K562 (cell line): ENCODE results near the gene ATRN. TPM values are rescaled to one million over a fixed set of nuclear protein-coding genes. Genes with fewer than 3 reads are reported as not detected.

ENCODE experiments used
- ATAC-seq: fragments of 200-7000 bp; cut with Tn5 transposase; 3 replicates; pipeline ENCODE4 v1.9.1; 2020; ENCODE audit warnings: moderate library complexity
- BruUV-seq: library from RNA; stranded (reverse); fragments of 400-500 nt; replicated peaks from 2 replicates; lab custom pipeline; 2021; lab: Mats Ljungman, UMichigan
- CTCF ChIA-PET: fragments of 300-600 bp; formaldehyde crosslinking; extraction: SDS; loops from one replicate; lab custom pipeline; 2021; ENCODE audit warnings: low intra/inter-chr PET ratio; lab: Yijun Ruan, JAX
- POLR2A ChIA-PET: fragments of 300-600, 350-650 bp; sonication (Branson Sonifier 250); formaldehyde crosslinking; extraction: SDS; loops from one replicate; lab custom pipeline; 2021; ENCODE audit warnings: antibody characterized with exemption, inconsistent platforms; lab: Yijun Ruan, JAX
- DNase-seq, 4 experiments: peaks; one replicate each; pipeline versions ENCODE4 v3.0.0 to v3.0.0-alpha.2; 2011 to 2018; ENCODE audit warnings: low spot score in 3 of 4, mixed read lengths in 3 of 4; ENCODE audit errors: extremely low read depth in 1 of 4
- FAIRE-seq: peaks from 2 replicates; lab custom pipeline; 2011; peaks lifted over from hg19 to GRCh38; lab: Jason Lieb, UNC
- H2AFZ ChIP-seq: 2 replicates; pipeline ENCODE4 v1.6.0; 2011; ENCODE audit warnings: low read depth, low read length, control low read depth, inconsistent platforms
- H3K27ac ChIP-seq: fragments of 200-600 bp; 3 replicates; pipeline ENCODE4 v1.8.0; 2011; ENCODE audit warnings: low read depth, mild to moderate bottlenecking, control low read depth, inconsistent platforms, low read length, moderate library complexity, mixed read lengths; ENCODE audit errors: extremely low read depth
- H3K27me3 ChIP-seq, 2 experiments: fragments of 300-600 bp in 1 of 2; 2 replicates in 1 of 2; 3 replicates in 1 of 2; pipeline versions ENCODE4 v1.6.0 to v1.8.0; 2011; ENCODE audit warnings: inconsistent platforms in 2 of 2, low read length in 2 of 2, mild to moderate bottlenecking in 1 of 2, mixed read lengths in 1 of 2, moderate library complexity in 1 of 2; ENCODE audit not compliant: control insufficient read depth in 2 of 2, insufficient read depth in 2 of 2
- H3K36me3 ChIP-seq: fragments of 300-600 bp; 3 replicates; pipeline ENCODE4 v1.8.0; 2011; ENCODE audit warnings: mild to moderate bottlenecking, low read length, inconsistent platforms; ENCODE audit not compliant: control insufficient read depth, insufficient read depth
- H3K4me1 ChIP-seq, 2 experiments: fragments of 200-600 bp in 1 of 2; replicated peaks in 1 of 2; 2 replicates in 1 of 2; 3 replicates in 1 of 2; pipeline versions ENCODE4 v1.5.1 to v1.8.0; 2011; ENCODE audit warnings: inconsistent platforms in 2 of 2, low read length in 2 of 2, mild to moderate bottlenecking in 1 of 2, mixed read lengths in 1 of 2, moderate library complexity in 1 of 2; ENCODE audit not compliant: control insufficient read depth in 2 of 2, insufficient read depth in 2 of 2
- H3K4me2 ChIP-seq: 2 replicates; pipeline ENCODE4 v1.6.1; 2011; ENCODE audit warnings: low read length, control low read depth, inconsistent platforms, mixed read lengths; ENCODE audit not compliant: insufficient read depth
- H3K4me3 ChIP-seq: fragments of 200-600 bp; sonication (generic), shearing (Covaris generic); 2 replicates; pipeline ENCODE4 v1.5.1; 2016; ENCODE audit warnings: control low read depth, inconsistent platforms
- H3K79me2 ChIP-seq: fragments of 200-600 bp; 3 replicates; pipeline ENCODE4 v1.8.0; 2011; ENCODE audit warnings: low read length, inconsistent platforms; ENCODE audit not compliant: control insufficient read depth, insufficient read depth
- H3K9ac ChIP-seq, 2 experiments: 2 replicates each; pipeline versions ENCODE4 v1.6.0 to v1.6.1; 2011; ENCODE audit warnings: low read depth in 2 of 2, low read length in 2 of 2, control low read depth in 1 of 2, inconsistent platforms in 1 of 2, mild to moderate bottlenecking in 1 of 2, mixed read lengths in 1 of 2; ENCODE audit not compliant: insufficient read depth in 1 of 2
- H3K9me1 ChIP-seq: one replicate; pipeline ENCODE4 v1.6.0; 2011; ENCODE audit warnings: inconsistent platforms, mild to moderate bottlenecking, low read length, moderate library complexity; ENCODE audit not compliant: control insufficient read depth, insufficient read depth
- H3K9me3 ChIP-seq: replicated peaks from 2 replicates; pipeline ENCODE4 v1.5.1; 2011; ENCODE audit warnings: low read depth, low read length, inconsistent platforms; ENCODE audit not compliant: control insufficient read depth, insufficient read depth
- H4K20me1 ChIP-seq: replicated peaks from 2 replicates; pipeline ENCODE4 v1.6.1; 2011; ENCODE audit warnings: low read length, inconsistent platforms, mixed read lengths; ENCODE audit not compliant: control insufficient read depth, insufficient read depth
- ETV5 ChIP-seq: sonication (generic); formaldehyde crosslinking; IDR thresholded peaks from 2 replicates; pipeline ENCODE4 v1.4.0; 2020; ENCODE audit warnings: low read depth, mild to moderate bottlenecking, missing genetic modification reagents
- HOXB6 ChIP-seq: fragments of 250-450 bp; sonication (Bioruptor Pico); IDR thresholded peaks from 2 replicates; pipeline ENCODE4 v1.5.1; 2022; ENCODE audit warnings: mild to moderate bottlenecking, borderline replicate concordance
- NKRF ChIP-seq: fragments of 450-650 bp; IDR thresholded peaks from 2 replicates; pipeline ENCODE4 v1.6.1; 2016; ENCODE audit warnings: borderline replicate concordance
- PBX2 ChIP-seq, 2 experiments: IDR thresholded peaks in 1 of 2; conservative IDR thresholded peaks in 1 of 2; 2 replicates each; pipeline ENCODE4 v1.6.1; 2016; ENCODE audit warnings: low read depth in 2 of 2, mild to moderate bottlenecking in 1 of 2, missing compliant biosample characterization in 1 of 2, missing genetic modification characterization in 1 of 2, moderate library complexity in 1 of 2
- SMAD2 ChIP-seq: fragments of 150-350 bp; IDR thresholded peaks from 2 replicates; pipeline ENCODE4 v1.6.1; 2014; ENCODE audit warnings: low read depth, mild to moderate bottlenecking, low read length
- TGIF2 ChIP-seq: sonication (generic); formaldehyde crosslinking; IDR thresholded peaks from 2 replicates; pipeline ENCODE4 v1.8.1; 2022; ENCODE audit warnings: mild to moderate bottlenecking, missing genetic modification reagents, moderate library complexity
- ZBTB7A ChIP-seq: IDR thresholded peaks from 2 replicates; pipeline ENCODE4 v1.6.1; 2011; ENCODE audit warnings: low read depth, mild to moderate bottlenecking, low read length, moderate library complexity, borderline replicate concordance; ENCODE audit not compliant: control insufficient read depth
- ZHX1 ChIP-seq: fragments of 150-350 bp; conservative IDR thresholded peaks from 2 replicates; pipeline ENCODE4 v1.6.1; 2014; ENCODE audit warnings: low read length
- ZNF121 ChIP-seq: sonication (generic); formaldehyde crosslinking; conservative IDR thresholded peaks from 2 replicates; pipeline ENCODE4 v1.8.0; 2022; ENCODE audit warnings: missing genetic modification reagents
- ZNF449 ChIP-seq: fragments of 250-450 bp; sonication (Bioruptor Pico); IDR thresholded peaks from 2 replicates; pipeline ENCODE4 v1.8.0; 2022; ENCODE audit warnings: moderate library complexity, mild to moderate bottlenecking, inconsistent platforms
- ZNF551 ChIP-seq: fragments of 250-450 bp; sonication (Bioruptor Pico); IDR thresholded peaks from 2 replicates; pipeline ENCODE4 v1.5.0; 2021; ENCODE audit warnings: mild to moderate bottlenecking, moderate library complexity
- WGBS: fragments of 100-300 bp; shearing (Covaris generic); methylation state at CpG from one replicate; pipeline ENCODE4 v1.1.6; 2016; ENCODE audit warnings: low coverage, mixed read lengths; ENCODE audit not compliant: insufficient coverage; ENCODE audit errors: missing lambda C conversion rate; 5-methylcytosine and 5-hydroxymethylcytosine counted together
- in situ Hi-C: fragments of 300-500 bp; cut with MboI; formaldehyde crosslinking; loops from 4 replicates; pipeline ENCODE4 v1.15.0; 2018; ENCODE audit warnings: inconsistent platforms, mixed read lengths
- intact Hi-C: fragments of 100-400 bp; cut with micrococcal nuclease; formaldehyde crosslinking; loops from 2 replicates; pipeline ENCODE4 v1.14.2; 2022
- polyA plus RNA-seq, 8 experiments: library from polyadenylated mRNA; depleted of rRNA in 4 of 8; stranded (reverse) in 5 of 8; unstranded in 3 of 8; fragments of >200 nt; fragmentation: Nextera tagmentation in 2 of 8; fragmentation: Illumina TruSeq in 1 of 8; extraction: Ambion mirVana in 2 of 8; extraction: Trizol in 1 of 8; gene quantifications; 2 replicates each; pipeline versions ENCODE4 v1.2.1 to v1.2.3, GENCODE V29; 2011 to 2014; ENCODE audit warnings: inconsistent platforms in 1 of 8, missing spikeins in 1 of 8
- total RNA-seq, 7 experiments: library from RNA; depleted of rRNA in 6 of 7; stranded (reverse); fragments of >200 nt in 6 of 7; fragmentation: Illumina TruSeq in 2 of 7; extraction: Trizol in 2 of 7; gene quantifications; 2 replicates each; pipeline versions ENCODE4 v1.2.1 to v1.2.3, GENCODE V29; 2011 to 2021; ENCODE audit warnings: low replicate concordance in 1 of 7

ATRN gene
- total and polyA plus RNA-seq, 9 of the 15 experiments (the other 6 are each of a cell fraction or from before 2014, with no cell fraction given), result 0.69 to 16.5 (median 7.6) TPM

- Histone ChIP-seq H3K36me3 (no peaks in the 10 kb centered on the region), H3K27me3 (peaks cover 0 to 5% of the 10 kb centered on the region in 2 experiments; a peak in 3 of 5 replicates), H3K4me1 (peaks cover 0 to 26% of the 10 kb centered on the region in 2 experiments; a peak in 3 of 5 replicates), H3K27ac (no peak overlapping the region), H3K9me1 (no peaks in the 10 kb centered on the region), H3K4me2 (no peak overlapping the region), H2AFZ (no peak overlapping the region), H4K20me1 (no peaks in the 10 kb centered on the region), H3K4me3 (no peak overlapping the region), H3K9ac (no peak overlapping the region), H3K79me2 (no peaks in the 10 kb centered on the region), H3K9me3 (no peaks in the 10 kb centered on the region)
- intact Hi-C loops, result no loop called here
- WGBS, result 15% methylated on average over 9 of the region's 11 CpGs
- ChIA-PET POLR2A (no interaction called here), CTCF (no interaction called here)
- FAIRE-seq, result no peak
- no peak for DNase-seq
- no peak for ATAC-seq
- no TSS peak for BruUV-seq
- in situ Hi-C loops, result no loop called here
- no peak for TF ChIP-seq ZBTB7A
- TF ChIP-seq ZNF449, result no peak
- TF ChIP-seq ZNF121 (CRISPR knock-in tag), result no peak
- no peak for TF ChIP-seq SMAD2
- no peak for TF ChIP-seq TGIF2 (CRISPR knock-in tag)
- no peak for TF ChIP-seq ZNF551 (CRISPR knock-in tag)
- no peak for TF ChIP-seq NKRF
- TF ChIP-seq ETV5 (CRISPR knock-in tag), result no peak
- TF ChIP-seq PBX2 (CRISPR knock-in tag; IDR thresholded peaks at IDR 0.05; ENCODE audit: low read depth), result no peak
- TF ChIP-seq PBX2 (tag; conservative IDR thresholded peaks at IDR 0.05; ENCODE audit: low read depth), result no peak
- no peak for TF ChIP-seq ZHX1
- TF ChIP-seq HOXB6 (CRISPR knock-in tag), result no peak
These were observed 219.2 kb downstream of the ATRN start for GRCh38 chr20:3689978-3690377.
